T-helper 2 cell treated with Interferon-gamma antibody and Interleukin-4, amounts not matched to agents 100 ng/mL and 5 ng/mL, for 36 hours (primary cell): ENCODE results near the gene MEIS3. TPM values are rescaled to one million over a fixed set of nuclear protein-coding genes. Genes with fewer than 3 reads are reported as not detected.

Experiments used
- intact Hi-C: fragments of 100-400 bp; cut with micrococcal nuclease; formaldehyde crosslinking; loops from one replicate; pipeline ENCODE4 v1.15.1; 2023
- total RNA-seq: library from RNA; stranded (reverse); gene quantifications from 2 replicates; pipeline ENCODE4 v1.2.3, GENCODE V29; 2022

Gene MEIS3
- 0.20 TPM in 1 of 2 replicates, not detected in the other for total RNA-seq

- intact Hi-C loops, result no loop called here
These were observed at the start of gene MEIS3 for GRCh38 chr19:47419030-47419783. MEIS3 (minus strand) TSS chr19:47419527; CDS start chr19:47419081, 446 bp downstream.

GRCh38 chr19:47467914-47468313, 48.6 kb upstream of the MEIS3 start:
- intact Hi-C loops, result no loop called here

- intact Hi-C loops, result no loop called here
These were observed 46.6 kb upstream of the MEIS3 start for GRCh38 chr19:47465957-47466356.

DNA sequence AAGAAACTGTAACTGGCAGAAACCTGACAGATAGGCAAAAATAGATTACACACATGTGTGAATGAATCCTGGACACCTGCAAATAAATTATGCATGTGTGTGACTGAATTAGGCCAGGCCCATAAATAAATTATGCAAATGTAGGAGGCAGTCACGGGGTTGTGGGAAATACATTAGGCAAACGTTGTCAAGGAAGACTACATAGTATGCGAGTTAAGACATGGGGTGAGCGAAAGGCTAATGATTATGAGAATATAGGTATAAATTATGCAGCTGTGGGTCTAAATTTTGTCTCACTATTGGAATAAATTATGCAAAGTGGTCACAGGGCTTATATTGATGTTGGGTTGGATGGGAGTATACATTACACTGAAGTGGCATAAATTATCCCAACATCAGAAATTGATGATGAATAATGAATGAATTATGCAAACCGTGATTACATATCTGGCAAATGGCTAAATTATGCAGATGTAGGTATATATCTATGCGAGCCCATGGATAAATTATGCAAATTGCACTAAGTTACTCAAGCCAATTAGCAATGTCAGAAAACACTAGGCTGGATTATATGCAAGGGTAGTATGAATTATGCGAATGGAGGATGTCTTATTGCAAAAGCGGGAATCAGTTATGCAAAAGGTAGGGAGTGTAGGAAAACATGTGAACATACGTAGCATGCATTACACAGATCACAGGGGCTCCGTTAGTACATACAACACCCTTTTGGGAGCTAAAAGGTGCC, 45.5 kb upstream of the MEIS3 start:
- intact Hi-C loops, result no loop called here

- intact Hi-C loops, result no loop called here
These were observed 42.5 kb upstream of the MEIS3 start for GRCh38 chr19:47461876-47462275.

DNA sequence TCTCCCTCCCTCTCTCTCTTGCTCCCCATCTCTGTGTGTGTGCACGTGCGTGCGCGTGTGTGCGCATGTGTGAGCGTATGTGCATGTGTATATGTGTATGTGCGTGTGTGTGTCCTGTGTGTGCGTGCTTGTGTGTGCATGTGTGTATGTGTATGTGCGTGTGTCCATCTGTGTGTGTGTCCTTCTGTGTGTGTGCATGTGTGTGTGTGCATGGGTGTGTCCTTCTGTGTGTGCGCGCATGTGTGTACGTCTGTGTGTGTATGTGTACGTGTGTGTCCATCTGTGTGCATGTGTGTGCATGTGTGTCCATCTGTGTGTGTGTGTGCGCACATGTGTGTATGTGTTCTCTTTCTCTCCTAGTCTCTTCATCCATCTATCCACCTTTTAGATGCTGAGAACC, 40.1 kb upstream of the MEIS3 start:
- intact Hi-C loops, result no loop called here

- intact Hi-C loops, result no loop called here
These were observed 39.3 kb upstream of the MEIS3 start for GRCh38 chr19:47458672-47459071.

GRCh38 chr19:47456721-47457474, 37.6 kb upstream of the MEIS3 start:
- intact Hi-C loops, result no loop called here

DNA sequence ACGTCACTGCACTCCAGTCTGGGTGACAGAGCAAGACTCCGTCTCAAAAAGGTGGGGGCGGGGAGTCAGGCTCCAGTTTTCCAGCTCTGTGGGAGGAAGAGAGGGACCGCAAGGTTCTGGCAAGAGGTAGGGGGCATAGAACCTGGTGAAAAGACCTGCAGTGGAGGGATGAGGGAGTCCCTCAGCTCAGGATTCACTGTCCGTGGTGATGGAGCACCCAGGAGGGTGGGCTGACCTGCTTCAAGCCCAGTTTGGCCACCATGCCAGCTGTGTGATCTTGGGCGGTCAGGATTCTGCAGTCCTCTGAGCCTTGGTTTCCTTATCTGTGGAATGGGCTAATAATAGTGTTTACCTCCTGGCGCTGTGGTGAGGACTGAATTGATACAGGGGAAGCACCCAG, 31.2 kb upstream of the MEIS3 start:
- intact Hi-C loops, result no loop called here

GRCh38 chr19:47448360-47448727, 29.0 kb upstream of the MEIS3 start:
- intact Hi-C loops, result no loop called here

DNA sequence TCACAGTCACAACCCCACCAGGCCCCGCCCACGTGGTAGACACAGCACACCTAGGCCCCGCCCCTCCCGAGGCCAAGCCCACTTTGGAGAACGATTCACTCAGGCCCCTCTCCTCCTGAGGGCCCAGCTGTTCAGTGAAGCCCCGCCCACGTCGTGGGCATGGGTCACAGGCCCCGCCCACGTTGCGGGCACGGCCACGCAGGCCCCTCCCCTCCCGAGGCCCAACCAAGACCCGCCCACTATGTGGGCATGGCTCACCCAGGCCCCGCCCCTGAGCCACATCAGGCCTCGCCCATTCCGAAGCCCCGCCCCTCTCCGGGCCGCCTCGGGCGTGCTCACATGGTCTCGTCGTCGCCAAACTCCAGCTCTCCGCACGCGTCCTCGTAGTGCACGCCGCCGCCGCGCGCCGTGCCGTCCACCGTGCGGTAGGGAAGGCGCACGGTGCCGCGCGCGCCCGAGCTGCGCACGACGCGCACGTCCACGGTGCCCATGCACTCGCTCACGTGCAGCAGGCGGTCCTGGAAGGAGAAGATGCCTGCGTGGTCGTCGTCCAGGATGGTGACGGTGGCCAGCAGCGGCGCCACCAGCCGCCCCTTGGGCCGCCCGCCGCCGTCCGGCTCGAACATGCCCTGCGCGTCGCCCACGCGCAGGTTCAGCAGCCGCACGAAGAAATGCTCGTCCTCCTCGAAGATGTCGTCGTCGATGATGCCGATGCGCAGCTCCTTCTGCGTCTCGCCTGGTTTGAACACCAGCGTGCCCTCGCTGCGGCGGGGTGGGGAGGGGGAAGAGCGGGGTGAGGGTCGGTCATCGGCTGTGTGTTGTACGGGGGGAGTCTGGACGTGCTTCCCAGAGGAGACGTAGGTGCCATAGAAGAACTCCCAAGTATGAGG, 28.4 kb upstream of the MEIS3 start:
- intact Hi-C loops, result no loop called here

- intact Hi-C loops, result no loop called here
These were observed 27.5 kb upstream of the MEIS3 start for GRCh38 chr19:47446534-47447469.

DNA sequence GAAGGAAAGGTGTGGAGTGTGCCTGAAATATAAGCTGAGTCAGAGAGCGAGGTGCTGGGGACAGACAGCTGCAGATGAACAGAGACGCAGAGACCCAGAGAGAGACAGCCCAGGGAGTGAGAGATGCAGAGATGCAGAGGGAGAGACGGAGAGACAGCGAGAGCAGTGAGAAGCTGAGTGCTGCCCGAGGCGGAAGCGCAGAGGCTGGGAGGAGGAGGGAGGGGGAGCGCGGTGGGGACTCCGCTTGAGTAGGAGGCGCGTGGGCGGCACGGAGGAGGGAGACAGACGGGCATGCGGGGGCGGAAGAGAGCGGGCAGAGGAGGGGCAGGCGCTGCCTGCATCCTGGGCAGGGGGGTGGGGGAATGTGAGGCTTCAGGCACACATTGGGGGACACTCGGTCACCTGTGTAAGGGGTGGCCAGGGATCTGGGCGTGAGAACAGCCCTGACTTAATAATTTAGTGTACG, 26.6 kb upstream of the MEIS3 start:
- intact Hi-C loops, result loop anchor here (2.0 kb wide), 1 partner anchor 27 kb away; no protein-coding TSS in a partner anchor

DNA sequence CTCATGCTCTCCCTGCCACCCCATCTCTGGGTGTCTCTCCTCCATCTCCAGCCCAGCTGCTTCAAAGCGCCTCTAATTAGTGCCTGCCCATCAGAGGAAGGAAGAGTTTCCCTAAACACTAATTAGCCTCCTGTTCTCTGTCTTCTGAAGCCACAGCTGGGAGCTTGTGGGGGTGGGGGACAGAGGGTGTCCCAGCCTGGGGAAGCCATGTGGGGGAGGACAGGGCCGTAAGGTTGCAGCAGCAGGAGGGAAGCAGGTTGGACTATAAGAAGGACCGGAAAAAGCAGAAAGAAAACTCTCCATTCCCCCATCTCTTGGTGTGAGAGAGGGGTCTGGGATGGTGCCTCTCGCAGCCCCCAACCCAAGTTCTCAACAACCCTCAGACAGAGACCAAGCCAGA, 26.2 kb upstream of the MEIS3 start:
- intact Hi-C loops, result loop anchor here (2.0 kb wide), 1 partner anchor 27 kb away; no protein-coding TSS in a partner anchor

DNA sequence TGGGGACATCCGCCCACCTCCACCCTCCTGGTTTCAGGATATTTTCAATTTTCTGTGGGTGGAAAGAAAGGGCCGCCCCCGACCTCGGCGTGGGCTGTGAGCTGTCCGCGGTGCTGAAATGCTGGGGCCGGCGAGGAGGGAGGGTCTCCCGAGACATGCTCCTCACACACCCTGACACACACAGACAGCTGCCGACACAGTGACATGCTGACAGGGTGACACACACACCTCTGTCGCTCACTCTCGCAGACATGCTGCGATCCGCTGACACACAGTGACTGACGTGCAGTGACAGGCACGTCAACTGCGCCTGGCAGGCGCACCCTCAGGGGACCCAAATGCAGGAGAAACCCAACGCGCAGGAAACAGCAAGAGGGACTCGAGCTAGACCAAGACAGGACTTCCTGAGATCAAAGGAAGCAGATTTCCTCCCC, 25.1 kb upstream of the MEIS3 start:
- intact Hi-C loops, result loop anchor here (2.0 kb wide), 1 partner anchor 28 kb away; no protein-coding TSS in a partner anchor

DNA sequence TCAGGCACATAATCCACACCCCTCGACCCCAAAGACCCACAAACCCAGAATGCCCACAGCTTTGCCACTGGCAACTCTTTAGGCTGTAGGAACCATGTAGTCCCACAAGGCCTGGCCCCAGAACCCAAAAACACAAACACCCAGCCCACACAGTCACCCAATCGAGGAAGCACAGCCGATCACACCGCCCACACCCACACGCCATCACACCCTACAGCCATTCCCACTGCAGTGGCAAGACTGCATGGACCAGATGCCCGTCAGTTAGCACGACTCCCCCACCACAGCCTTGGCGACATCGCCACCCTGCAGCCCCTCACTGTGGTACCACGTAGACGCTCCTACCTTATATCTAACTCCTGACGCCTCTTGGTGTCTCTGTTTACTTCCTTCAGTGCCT, 24.0 kb upstream of the MEIS3 start:
- intact Hi-C loops, result no loop called here

- intact Hi-C loops, result no loop called here
These were observed 19.5 kb upstream of the MEIS3 start for GRCh38 chr19:47438793-47439220.

DNA sequence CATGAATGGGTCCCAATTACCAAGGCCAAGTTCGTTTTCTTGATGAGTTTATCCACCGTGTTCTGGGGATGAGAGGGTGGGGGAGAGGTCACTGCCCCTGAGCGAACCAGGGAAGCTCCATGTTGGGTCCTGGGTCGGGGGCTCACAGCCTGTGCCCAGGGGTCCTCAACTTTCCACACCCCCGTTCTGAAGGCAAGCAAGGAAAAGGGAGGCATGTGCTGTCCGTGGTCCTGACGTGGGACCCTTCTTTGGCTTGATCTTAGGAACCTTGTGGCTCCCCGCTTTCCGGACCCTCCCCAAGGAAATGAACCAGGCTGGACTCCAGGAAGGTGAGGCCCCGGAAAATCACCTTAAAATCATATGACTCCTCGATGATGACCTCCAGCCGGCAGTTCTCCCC, 18.2 kb upstream of the MEIS3 start:
- intact Hi-C loops, result loop anchor here (2.0 kb wide), 3 partner anchors 47 to 173 kb away; partner anchors contain the start of genes KPTN and NAPA

DNA sequence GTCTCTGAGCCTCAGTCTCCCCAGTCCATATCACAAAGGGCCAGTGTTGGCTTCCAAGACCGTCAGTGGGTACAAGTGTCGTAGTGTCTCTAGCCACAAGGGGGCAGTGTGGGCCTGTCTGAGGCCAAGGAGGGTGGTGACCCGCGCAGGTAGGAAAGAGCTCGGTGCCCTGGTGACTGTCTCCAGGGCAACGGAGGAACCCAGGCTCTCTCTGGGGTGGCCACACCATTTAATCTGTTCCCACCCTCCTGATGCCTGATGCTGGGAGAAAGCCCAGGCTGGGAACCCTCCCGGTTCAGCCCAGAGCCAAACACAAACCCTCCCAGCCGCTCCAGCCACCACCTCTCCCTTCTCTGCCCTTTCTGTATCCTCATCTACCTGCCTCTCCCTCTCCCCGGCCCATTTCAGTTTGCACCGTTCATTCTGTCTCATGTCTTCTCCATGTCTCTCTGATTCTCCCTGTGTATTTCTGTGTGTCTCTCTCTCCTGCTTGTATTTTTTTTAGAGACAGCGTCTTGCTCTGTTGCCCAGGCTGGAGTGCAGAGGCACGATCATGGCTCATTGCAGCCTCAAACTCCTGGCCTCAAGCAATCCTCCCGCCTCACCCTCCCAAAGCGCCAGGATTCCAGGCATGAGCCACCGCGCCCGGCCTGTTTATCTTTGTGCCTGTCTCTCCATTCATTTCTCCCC, 17.5 kb upstream of the MEIS3 start:
- intact Hi-C loops, result loop anchor here (1.0 to 2.0 kb wide), 5 partner anchors 48 to 270 kb away; partner anchors contain the start of genes KPTN and NAPA
